Motor neuron (in vitro differentiated cells): Measurements from ENCODE around the gene HILPDA. TPM values are rescaled to one million over a fixed set of nuclear protein-coding genes. Genes with fewer than 3 reads are reported as not detected.

Experiments
- ATAC-seq, 8 experiments: fragments of 200-7000 bp; cut with Tn5 transposase; replicated peaks in 6 of 8; 2 replicates each; pipeline ENCODE4 v1.8.0; 2021; ENCODE audit warnings: mild to moderate bottlenecking in 8 of 8, moderate library complexity in 8 of 8
- H3K27ac ChIP-seq, 2 donors: fragments of 250-450 bp; sonication (Bioruptor Pico); 2 replicates each; pipeline ENCODE4 v1.9.0; 2021; ENCODE audit warnings: antibody characterized with exemption in 2 of 2, mild to moderate bottlenecking in 2 of 2, moderate library complexity in 1 of 2
- H3K4me1 ChIP-seq, 2 donors: fragments of 250-450 bp; sonication (Bioruptor Pico); replicated peaks in 1 of 2; 2 replicates each; pipeline ENCODE4 v1.6.1; 2021; ENCODE audit warnings: antibody characterized with exemption in 2 of 2, mild to moderate bottlenecking in 2 of 2, moderate library complexity in 1 of 2
- H3K4me3 ChIP-seq, 5 donors: fragments of 250-450 bp; sonication (Bioruptor Pico); 2 replicates each; pipeline ENCODE4 v1.9.0; 2021; ENCODE audit warnings: antibody characterized with exemption in 5 of 5, mild to moderate bottlenecking in 5 of 5, moderate library complexity in 4 of 5
- WGBS, 10 experiments: fragments of 450-650 bp; shearing (Covaris generic); methylation state at CpG; one replicate each; pipeline ENCODE4 v1.0.0; 2022; 5-methylcytosine and 5-hydroxymethylcytosine counted together
- in situ Hi-C, 9 experiments: fragments of 400-800 bp; cut with MboI; loops; one replicate each; pipeline ENCODE4 v1.15.0; 2021; ENCODE audit warnings: low sequenced_read_pairs in 9 of 9, low pct_unique_long_range_greater_than_20kb in 2 of 9; ENCODE audit not compliant: unreplicated experiment in 9 of 9
- total RNA-seq, 8 experiments: library from RNA; unstranded; fragments of 300-600 nt; gene quantifications; 2 replicates each; pipeline versions ENCODE4 v1.2.3 to v1.2.4, GENCODE V29; 2022

The HILPDA gene
- total RNA-seq, 8 experiments from 2014 or later, result 7.7 to 62.1 (median 19.7) TPM

DNA sequence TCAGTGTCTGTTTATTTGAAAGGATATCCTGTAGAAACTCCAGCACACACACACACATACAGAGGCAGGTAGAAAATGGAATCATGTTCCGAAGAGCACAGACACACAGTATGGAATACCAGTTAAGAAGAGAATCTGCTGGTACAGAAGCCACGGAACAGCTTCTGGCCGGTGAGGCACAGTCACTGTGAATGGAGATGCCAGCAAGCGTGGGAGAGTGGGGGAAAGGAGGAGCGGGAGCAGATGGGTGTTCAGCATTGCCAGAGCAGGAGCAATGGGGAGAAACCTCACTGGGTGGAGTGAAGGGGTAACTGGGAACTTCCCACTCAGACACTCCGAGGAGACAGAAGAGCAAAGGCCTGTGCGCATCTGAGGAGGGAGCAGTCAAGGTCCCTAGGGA is 36.4 kb upstream of the HILPDA start:
- WGBS, 10 experiments, result 75 to 94% (median 83%) methylated on average over 1 to 6 of the region's 7 CpGs; no CpG with 5 or more reads in 3 of the 10 experiments

DNA sequence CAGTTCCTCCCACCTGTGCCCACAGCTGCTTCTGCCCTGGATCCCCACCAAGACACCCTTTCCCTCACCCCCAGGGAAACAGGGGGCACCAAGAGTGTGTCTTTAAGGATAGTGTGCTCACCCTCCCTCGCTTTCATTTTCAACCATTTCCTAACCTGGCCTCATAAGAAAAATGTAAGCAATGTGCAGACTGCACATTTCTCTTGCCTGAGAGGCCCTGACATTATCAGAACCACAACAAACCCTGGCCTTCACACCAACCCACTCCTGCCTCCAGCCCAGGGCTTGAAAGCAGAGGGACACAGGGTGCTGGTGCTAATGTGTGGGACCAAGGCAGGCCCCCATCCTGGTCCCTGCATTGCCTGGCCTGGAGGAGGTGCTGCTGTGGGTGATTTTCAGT is 34.9 kb upstream of the HILPDA start:
- 50 to 86% (median 83%) methylated on average over 1 of the region's 1 CpG; no CpG with 5 or more reads in 7 of the 10 experiments for WGBS, 10 experiments
- in situ Hi-C loops, result loop anchor here in 1 of 9 experiments (25.0 kb wide), 1 partner anchor 467 kb away; no protein-coding TSS in a partner anchor
- Histone ChIP-seq H3K4me1 (no peaks in the 10 kb centered on the region), H3K4me3 (no peak overlapping the region), H3K27ac (no peak overlapping the region)
- ATAC-seq, result no peak

More for the DNA sequence above, 36.4 kb upstream of the HILPDA start:
- ATAC-seq, result no peak
- H3K4me3 ChIP-seq, result no peak overlapping the region
- in situ Hi-C loops, result loop anchor here in 1 of 9 experiments (25.0 kb wide), 1 partner anchor 468 kb away; no protein-coding TSS in a partner anchor
- no peak overlapping the region for H3K27ac ChIP-seq
- no peaks in the 10 kb centered on the region for H3K4me1 ChIP-seq

GRCh38 chr7:128421384-128421783 is 34.3 kb upstream of the HILPDA start:
- Histone ChIP-seq H3K27ac (no peak overlapping the region), H3K4me3 (no peak overlapping the region), H3K4me1 (no peaks in the 10 kb centered on the region)
- in situ Hi-C loops, result loop anchor here in 1 of 9 experiments (25.0 kb wide), 1 partner anchor 466 kb away; no protein-coding TSS in a partner anchor
- ATAC-seq, result no peak
- no CpG with 5 or more reads among the region's 1 CpG for WGBS, 10 experiments

DNA sequence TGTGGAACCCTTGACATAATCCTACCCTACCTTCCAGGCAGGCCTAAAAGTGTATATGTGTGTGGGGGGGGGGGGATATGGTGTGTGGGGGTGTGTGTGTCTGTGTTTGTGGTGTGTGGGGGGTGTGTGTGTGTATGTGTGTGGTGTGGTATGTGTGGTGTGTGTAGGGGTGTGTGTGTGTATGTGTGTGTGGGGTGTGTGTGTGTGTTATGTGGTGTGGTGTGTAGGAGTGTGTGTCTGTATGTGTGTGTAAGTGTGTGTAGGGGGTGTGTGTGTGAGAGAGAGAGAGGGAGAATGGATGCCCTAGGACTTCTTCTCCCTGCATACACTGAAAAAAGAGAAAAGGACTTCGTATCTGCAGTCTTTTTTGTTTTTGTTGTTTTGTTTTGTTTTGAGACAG is 33.6 kb upstream of the HILPDA start:
- no peak for ATAC-seq
- Histone ChIP-seq H3K4me3 (no peak overlapping the region), H3K4me1 (no peaks in the 10 kb centered on the region), H3K27ac (no peak overlapping the region)
- WGBS, 10 experiments, result 13 to 70% (median 43%) methylated on average over 1 of the region's 1 CpG; no CpG with 5 or more reads in 5 of the 10 experiments
- in situ Hi-C loops, result loop anchor here in 1 of 9 experiments (25.0 kb wide), 1 partner anchor 465 kb away; no protein-coding TSS in a partner anchor

- in situ Hi-C loops, result loop anchor here in 1 of 9 experiments (25.0 kb wide), 1 partner anchor 464 kb away; no protein-coding TSS in a partner anchor
- ATAC-seq, result no peak
- H3K4me1 ChIP-seq, result no peaks in the 10 kb centered on the region
- H3K4me3 ChIP-seq, result no peak overlapping the region
- WGBS, 10 experiments, result 14 to 33% methylated on average over 1 of the region's 3 CpGs; no CpG with 5 or more reads in 8 of the 10 experiments
- H3K27ac ChIP-seq, result no peak overlapping the region
These were observed 32.8 kb upstream of the HILPDA start for GRCh38 chr7:128422842-128423241.

DNA sequence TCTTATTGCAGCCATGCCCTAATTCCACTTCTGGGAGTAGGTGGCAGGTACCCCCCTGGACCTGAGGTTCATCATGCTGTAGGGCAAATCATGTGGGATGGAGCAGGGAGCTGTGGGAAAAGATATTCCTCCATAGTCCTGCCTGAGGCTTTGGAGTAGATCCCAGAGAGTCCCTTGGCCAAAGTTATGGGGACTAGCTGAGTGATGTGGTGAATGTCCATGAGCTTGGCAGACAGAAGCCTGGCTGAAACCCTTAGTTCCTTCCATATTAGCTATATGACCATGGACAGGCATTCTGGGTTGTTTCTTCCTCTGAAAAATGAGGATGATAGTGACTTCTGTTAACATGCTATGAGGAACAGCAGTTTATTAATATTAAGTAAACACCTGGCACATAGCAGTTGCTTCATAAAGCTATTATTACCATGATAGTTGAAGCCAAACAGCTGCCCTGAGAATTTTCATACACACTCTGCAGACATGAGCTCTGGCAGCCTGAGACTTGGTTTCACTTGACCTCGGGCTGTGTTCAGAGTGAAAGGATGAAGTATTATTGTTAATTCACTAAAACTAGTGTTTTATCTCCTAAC is 30.9 kb upstream of the HILPDA start:
- H3K27ac ChIP-seq, result no peak overlapping the region
- H3K4me3 ChIP-seq, result no peak overlapping the region
- in situ Hi-C loops, result loop anchor here in 4 of 9 experiments (5.0 to 25.0 kb wide), 2 partner anchors 38 to 463 kb away; no protein-coding TSS in a partner anchor
- WGBS, 10 experiments, result 38 to 100% (median 88%) methylated on average over 1 of the region's 1 CpG; no CpG with 5 or more reads in 5 of the 10 experiments
- no peaks in the 10 kb centered on the region for H3K4me1 ChIP-seq
- no peak for ATAC-seq

DNA sequence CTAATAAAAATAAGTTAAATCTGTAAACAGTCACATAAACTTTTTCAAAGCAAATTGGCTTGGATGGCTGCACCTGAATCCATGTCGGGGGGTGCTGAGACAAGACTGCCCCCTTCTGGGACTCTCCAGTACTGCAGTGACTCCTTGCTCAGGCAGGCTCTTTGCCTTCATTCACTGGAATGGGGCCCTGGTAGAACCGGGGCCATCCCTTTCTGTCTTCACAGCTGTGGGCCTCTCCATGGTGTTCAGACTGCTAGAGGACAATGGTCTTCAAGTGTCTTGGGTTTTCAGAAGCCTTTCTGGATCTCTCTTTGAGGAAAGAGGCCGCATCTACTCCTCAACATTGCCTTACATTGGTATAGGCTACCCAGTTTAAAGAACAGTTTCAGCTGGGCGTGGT is 29.8 kb upstream of the HILPDA start:
- Histone ChIP-seq H3K4me1 (no peaks in the 10 kb centered on the region), H3K4me3 (no peak overlapping the region), H3K27ac (no peak overlapping the region)
- peak; percentile 42 to 80 (median 54) for ATAC-seq
- in situ Hi-C loops, result loop anchor here in 3 of 9 experiments (5.0 to 25.0 kb wide), 2 partner anchors 36 to 461 kb away; no protein-coding TSS in a partner anchor
- WGBS, 10 experiments, result 0 to 42% (median 7%) methylated on average over 1 to 3 of the region's 4 CpGs; no CpG with 5 or more reads in 2 of the 10 experiments

DNA sequence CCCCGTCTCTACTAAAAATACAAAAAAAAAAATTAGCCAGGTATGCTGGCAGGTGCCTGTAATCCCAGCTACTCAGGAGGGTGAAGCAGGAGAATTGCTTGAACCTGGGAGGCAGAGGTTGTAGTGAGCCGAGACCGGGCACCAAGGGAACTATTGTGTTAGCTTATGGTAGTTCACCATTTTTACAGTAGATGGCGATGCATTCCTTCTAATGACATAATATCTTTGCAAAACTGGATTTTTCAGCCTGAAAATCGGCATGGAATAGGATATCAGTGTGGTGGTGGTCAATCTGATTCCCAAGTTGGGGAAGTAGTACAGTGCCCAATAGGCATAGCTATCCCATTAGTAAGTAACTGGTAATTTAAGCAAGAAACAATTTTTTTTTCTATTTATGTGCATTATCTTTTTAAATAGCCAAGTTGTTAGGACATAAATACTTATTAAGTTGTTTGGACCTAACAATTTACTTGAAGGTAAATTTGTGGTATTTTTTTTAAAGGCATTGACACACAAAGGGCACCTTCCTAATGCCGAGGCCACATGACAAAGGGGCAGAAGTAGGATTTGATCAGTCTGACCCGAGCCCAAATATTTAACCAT is 28.3 kb upstream of the HILPDA start:
- H3K27ac ChIP-seq, result no peak overlapping the region
- H3K4me3 ChIP-seq, result no peak overlapping the region
- in situ Hi-C loops, result loop anchor here in 3 of 9 experiments (5.0 to 25.0 kb wide), 2 partner anchors 35 to 460 kb away; no protein-coding TSS in a partner anchor
- no peaks in the 10 kb centered on the region for H3K4me1 ChIP-seq
- peak; percentile 45 to 81 (median 61) for ATAC-seq
- WGBS, 10 experiments, result 0 to 47% (median 18%) methylated on average over 1 to 7 of the region's 7 CpGs

- 0 to 100% (median 62%) methylated on average over 1 to 3 of the region's 3 CpGs; no CpG with 5 or more reads in 3 of the 10 experiments for WGBS, 10 experiments
- H3K27ac ChIP-seq, result no peak overlapping the region
- no peaks in the 10 kb centered on the region for H3K4me1 ChIP-seq
- ATAC-seq, result no peak
- in situ Hi-C loops, result loop anchor here in 2 of 9 experiments (25.0 kb wide), 1 partner anchor 457 kb away; no protein-coding TSS in a partner anchor
- H3K4me3 ChIP-seq, result no peak overlapping the region
These were observed 25.5 kb upstream of the HILPDA start for GRCh38 chr7:128430207-128430606.

GRCh38 chr7:128431221-128431620 is 24.5 kb upstream of the HILPDA start:
- H3K4me1 ChIP-seq, result no peaks in the 10 kb centered on the region
- no peak for ATAC-seq
- H3K4me3 ChIP-seq, result no peak overlapping the region
- WGBS, 10 experiments, result 0% methylated on average over 1 of the region's 6 CpGs; no CpG with 5 or more reads in 9 of the 10 experiments
- in situ Hi-C loops, result loop anchor here in 2 of 9 experiments (25.0 kb wide), 1 partner anchor 456 kb away; no protein-coding TSS in a partner anchor
- no peak overlapping the region for H3K27ac ChIP-seq

- in situ Hi-C loops, result loop anchor here in 2 of 9 experiments (25.0 kb wide), 1 partner anchor 456 kb away; no protein-coding TSS in a partner anchor
- Histone ChIP-seq H3K4me3 (no peak overlapping the region), H3K4me1 (no peaks in the 10 kb centered on the region), H3K27ac (no peak overlapping the region)
- ATAC-seq, result no peak
- WGBS, 10 experiments, result 52 to 100% (median 63%) methylated on average over 1 to 2 of the region's 2 CpGs; no CpG with 5 or more reads in 2 of the 10 experiments
These were observed 23.9 kb upstream of the HILPDA start for GRCh38 chr7:128431754-128432153.

DNA sequence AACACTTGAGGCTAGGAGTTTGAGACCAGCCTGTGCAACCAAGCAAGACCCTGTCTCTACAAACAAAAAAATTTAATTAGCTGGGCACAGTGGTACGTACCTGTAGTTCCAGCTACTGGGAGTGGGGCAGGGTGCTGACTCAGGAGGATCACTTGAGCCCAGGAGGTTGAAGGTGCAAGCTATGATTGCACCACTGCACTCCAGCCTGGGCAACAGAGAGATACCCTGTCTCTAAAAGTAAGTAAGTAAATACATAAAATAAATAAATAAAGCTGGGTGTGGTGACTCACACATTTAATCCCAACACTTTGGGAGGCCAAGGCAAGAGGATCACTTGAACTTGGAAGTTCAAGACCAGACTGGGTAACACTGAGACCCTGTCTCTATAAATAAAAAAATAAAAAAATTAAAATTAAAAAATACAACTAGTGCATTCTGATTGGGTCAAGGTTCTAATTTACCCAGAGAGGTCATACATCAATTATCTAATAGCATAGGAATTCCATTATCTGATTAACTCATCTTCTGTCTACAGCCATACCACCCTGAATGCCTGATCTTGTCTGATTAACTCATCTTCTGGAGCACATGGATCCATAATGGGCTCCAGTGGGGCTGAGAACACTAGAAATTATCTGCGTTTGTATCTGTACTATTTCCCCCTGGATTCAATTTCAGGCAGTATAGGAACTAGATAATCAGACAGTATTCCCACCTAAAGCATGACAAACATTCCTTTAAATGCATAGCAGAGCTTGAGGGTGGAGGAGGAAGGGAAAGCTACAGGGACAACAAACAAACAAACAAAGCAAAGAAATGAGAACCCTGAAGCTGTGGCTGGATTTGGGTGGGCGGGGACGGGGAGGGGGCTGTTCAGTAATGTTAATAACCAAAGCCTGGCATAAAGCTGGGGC is 21.0 kb upstream of the HILPDA start:
- whole genome bisulfite sequencing, 10 experiments, result 81 to 100% (median 91%) methylated on average over 1 to 2 of the region's 4 CpGs; no CpG with 5 or more reads in 6 of the 10 experiments
- in situ Hi-C loops, result loop anchor here in 2 of 9 experiments (25.0 kb wide), 1 partner anchor 453 kb away; no protein-coding TSS in a partner anchor
- no peak overlapping the region for H3K4me3 ChIP-seq
- H3K4me1 ChIP-seq, result no peaks in the 10 kb centered on the region
- no peak overlapping the region for H3K27ac ChIP-seq
- ATAC-seq, result peak in 3 of 8 experiments; percentile 16 to 78 (median 24)
